HCT116 (cell line): ENCODE measurements around the gene NRN1.

Experiments
- POLR2AphosphoS5 ChIP-seq: IDR thresholded peaks from 2 replicates; pipeline ENCODE4 v1.6.1; 2011; ENCODE audit warnings: mild to moderate bottlenecking, low read depth, low read length, moderate library complexity
- YY1 ChIP-seq: IDR thresholded peaks from 2 replicates; pipeline ENCODE4 v1.6.1; 2011; ENCODE audit warnings: low read length, low read depth, moderate library complexity, mild to moderate bottlenecking; ENCODE audit not compliant: insufficient replicate concordance; ENCODE audit errors: extremely low read depth
- ZFX ChIP-seq: fragments of 450-650 bp; IDR thresholded peaks from 2 replicates; pipeline ENCODE4 v1.6.1; 2017
- TF ChIP-seq, protein P1 (sequence below), 3 experiments: fragments of 200-600 bp in 1 of 3; sonication (generic) in 1 of 3; IDR thresholded peaks in 2 of 3; conservative IDR thresholded peaks in 1 of 3; 2 replicates each; pipeline ENCODE4 v1.5.1; 2012 to 2017; ENCODE audit warnings: low read depth in 2 of 3, low read length in 2 of 3, antibody characterized with exemption in 1 of 3, borderline replicate concordance in 1 of 3, control low read depth in 1 of 3, mild to moderate bottlenecking in 1 of 3, mixed read lengths in 1 of 3, mixed run types in 1 of 3, moderate library complexity in 1 of 3; ENCODE audit not compliant: insufficient read depth in 1 of 3

DNA sequence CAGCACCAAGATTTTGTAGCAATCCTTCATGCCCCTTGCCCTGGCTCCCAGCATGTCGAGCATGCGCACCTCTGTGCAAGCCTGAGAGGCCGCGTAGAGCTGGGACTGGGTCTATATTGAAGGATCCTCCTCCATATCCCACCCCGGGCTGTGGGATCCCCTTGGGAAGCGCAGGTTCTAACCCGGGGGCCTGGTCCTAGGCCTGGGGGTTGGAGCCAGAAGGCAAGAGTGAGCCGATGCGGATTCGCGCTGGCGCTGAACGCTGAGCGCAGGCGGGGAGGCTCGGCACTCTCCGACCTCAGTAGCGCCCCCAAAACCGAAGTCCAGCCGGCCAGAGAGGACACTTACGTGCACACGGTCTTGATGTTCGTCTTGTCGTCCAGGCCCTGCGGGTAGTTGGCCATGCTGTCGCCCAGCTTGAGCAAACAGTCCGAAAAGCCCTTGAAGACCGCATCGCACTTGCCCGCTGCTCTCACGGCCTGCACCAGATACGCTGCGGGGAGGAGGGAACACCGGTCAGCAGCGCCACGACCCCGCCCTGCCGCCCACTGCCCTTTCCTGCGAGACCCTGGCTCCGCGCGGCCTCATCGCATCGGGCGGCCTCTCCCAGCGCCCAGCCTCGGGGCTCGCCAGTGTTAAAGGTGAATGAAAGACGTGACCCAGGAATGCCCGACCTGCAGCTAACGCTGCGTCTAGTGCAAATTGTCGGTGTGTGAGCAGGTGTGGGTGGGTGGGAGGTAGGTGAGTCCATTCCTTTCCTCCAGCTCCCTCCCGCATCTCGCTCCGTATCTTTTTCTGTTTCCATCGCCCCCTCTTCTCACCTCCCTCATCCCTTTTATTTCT, 4.5 kb downstream of the NRN1 start:
- TF ChIP-seq YY1, result no peak
- TF ChIP-seq, protein P1, sequence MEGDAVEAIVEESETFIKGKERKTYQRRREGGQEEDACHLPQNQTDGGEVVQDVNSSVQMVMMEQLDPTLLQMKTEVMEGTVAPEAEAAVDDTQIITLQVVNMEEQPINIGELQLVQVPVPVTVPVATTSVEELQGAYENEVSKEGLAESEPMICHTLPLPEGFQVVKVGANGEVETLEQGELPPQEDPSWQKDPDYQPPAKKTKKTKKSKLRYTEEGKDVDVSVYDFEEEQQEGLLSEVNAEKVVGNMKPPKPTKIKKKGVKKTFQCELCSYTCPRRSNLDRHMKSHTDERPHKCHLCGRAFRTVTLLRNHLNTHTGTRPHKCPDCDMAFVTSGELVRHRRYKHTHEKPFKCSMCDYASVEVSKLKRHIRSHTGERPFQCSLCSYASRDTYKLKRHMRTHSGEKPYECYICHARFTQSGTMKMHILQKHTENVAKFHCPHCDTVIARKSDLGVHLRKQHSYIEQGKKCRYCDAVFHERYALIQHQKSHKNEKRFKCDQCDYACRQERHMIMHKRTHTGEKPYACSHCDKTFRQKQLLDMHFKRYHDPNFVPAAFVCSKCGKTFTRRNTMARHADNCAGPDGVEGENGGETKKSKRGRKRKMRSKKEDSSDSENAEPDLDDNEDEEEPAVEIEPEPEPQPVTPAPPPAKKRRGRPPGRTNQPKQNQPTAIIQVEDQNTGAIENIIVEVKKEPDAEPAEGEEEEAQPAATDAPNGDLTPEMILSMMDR (IDR thresholded peaks at IDR 0.05 in 2 of 3, conservative IDR thresholded peaks at IDR 0.05 in 1 of 3; ENCODE audit: borderline replicate concordance in 1 of 3, insufficient read depth in 1 of 3, low read depth in 2 of 3, low read length in 2 of 3), result no peak
- TF ChIP-seq ZFX, result no peak
- no peak for TF ChIP-seq POLR2AphosphoS5
